Measurements from ENCODE around the gene MSL1. TPM values are rescaled to one million over a fixed set of nuclear protein-coding genes. Genes with fewer than 3 reads are reported as not detected.

MSL1 gene
- total and polyA plus RNA-seq, 2 of the 13 experiments (the other 11 are each of a cell fraction or from before 2014, with no cell fraction given): 63.8 to 88.5 TPM

DNA sequence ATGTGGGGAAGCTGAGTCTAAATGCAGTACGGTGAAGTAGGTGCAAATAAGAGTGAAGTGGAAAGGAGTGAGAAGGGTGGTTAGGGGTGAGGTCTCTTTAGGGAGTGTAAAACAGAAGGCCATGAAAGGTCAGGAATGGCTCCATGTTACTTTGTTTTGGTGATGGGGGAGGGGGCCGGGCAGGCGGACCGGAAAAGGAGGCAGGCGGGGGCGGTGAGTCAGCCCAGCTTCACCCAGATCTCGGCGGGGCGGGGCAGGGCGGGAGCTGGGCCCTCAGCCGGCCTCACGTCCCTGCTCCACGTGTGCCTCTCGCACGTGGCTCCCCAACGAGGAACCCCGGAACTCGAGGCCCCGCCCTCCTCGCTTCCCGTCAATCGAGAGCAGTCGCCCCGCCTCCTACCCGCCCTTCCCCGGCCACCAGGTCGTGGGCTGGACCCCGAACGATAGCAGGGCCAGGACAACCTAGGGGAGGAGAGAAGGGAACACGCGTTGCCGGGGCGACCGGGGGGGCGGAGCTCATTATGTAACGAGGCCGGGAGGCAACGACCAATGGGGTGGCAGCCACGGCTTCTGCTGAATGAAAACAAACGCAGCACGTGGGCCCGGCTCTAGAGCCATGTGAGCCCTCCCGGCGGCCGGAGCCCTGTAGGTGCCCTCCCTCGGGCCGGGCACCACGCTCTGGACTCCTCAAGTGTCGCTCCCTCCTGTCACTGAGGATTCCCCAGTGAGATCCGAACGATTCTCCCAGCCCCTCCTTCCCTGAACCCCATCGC, 22.7 kb upstream of the MSL1 start (continued):
- TF ChIP-seq ZNF30 (CRISPR knock-in tag; IDR thresholded peaks at IDR 0.05): 0 out of 2 replicates have a peak, but pooled peaks have one; percentile 76
- no peak for TF ChIP-seq SMC3 (IDR thresholded peaks at IDR 0.05; ENCODE audit: low read length)
- no peak; the same call in 1 of the 2 replicates for TF ChIP-seq HCFC1 (IDR thresholded peaks at IDR 0.05; ENCODE audit: low read depth, low read length)
- no peak for TF ChIP-seq ZFP36 (IDR thresholded peaks at IDR 0.05; ENCODE audit: borderline replicate concordance, low read depth, low read length, partially characterized antibody)
- no peak for TF ChIP-seq EZH2 (conservative IDR thresholded peaks at IDR 0.05; ENCODE audit: low read depth, low read length)
- TF ChIP-seq MAZ (IDR thresholded peaks at IDR 0.05; ENCODE audit: borderline replicate concordance, low read depth, low read length): peak; percentile 89
- peak; percentile 100 for TF ChIP-seq MAZ (CRISPR knock-in tag; IDR thresholded peaks at IDR 0.05; ENCODE audit: low read depth)
- 0 out of 2 replicates have a peak, but pooled peaks have one; percentile 15 for TF ChIP-seq ZC3H4 (CRISPR knock-in tag; IDR thresholded peaks at IDR 0.05; ENCODE audit: borderline replicate concordance)
- TF ChIP-seq, protein P1, sequence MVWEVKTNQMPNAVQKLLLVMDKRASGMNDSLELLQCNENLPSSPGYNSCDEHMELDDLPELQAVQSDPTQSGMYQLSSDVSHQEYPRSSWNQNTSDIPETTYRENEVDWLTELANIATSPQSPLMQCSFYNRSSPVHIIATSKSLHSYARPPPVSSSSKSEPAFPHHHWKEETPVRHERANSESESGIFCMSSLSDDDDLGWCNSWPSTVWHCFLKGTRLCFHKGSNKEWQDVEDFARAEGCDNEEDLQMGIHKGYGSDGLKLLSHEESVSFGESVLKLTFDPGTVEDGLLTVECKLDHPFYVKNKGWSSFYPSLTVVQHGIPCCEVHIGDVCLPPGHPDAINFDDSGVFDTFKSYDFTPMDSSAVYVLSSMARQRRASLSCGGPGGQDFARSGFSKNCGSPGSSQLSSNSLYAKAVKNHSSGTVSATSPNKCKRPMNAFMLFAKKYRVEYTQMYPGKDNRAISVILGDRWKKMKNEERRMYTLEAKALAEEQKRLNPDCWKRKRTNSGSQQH (CRISPR knock-in tag; IDR thresholded peaks at IDR 0.05; ENCODE audit: low read depth): peak; percentile 87
- TF ChIP-seq, protein P2, sequence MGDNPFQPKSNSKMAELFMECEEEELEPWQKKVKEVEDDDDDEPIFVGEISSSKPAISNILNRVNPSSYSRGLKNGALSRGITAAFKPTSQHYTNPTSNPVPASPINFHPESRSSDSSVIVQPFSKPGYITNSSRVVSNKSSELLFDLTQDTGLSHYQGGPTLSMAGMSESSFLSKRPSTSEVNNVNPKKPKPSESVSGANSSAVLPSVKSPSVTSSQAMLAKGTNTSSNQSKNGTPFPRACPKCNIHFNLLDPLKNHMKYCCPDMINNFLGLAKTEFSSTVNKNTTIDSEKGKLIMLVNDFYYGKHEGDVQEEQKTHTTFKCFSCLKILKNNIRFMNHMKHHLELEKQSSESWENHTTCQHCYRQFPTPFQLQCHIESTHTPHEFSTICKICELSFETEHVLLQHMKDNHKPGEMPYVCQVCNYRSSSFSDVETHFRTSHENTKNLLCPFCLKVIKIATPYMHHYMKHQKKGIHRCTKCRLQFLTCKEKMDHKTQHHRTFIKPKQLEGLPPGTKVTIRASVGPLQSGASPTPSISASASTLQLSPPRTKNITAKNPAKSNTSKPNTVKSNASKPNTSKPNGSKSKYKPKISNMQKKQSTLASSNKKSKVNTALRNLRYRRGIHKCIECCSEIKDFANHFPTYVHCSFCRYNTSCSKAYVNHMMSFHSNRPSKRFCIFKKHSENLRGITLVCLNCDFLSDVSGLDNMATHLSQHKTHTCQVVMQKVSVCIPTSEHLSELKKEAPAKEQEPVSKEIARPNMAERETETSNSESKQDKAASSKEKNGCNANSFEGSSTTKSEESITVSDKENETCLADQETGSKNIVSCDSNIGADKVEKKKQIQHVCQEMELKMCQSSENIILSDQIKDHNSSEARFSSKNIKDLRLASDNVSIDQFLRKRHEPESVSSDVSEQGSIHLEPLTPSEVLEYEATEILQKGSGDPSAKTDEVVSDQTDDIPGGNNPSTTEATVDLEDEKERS (CRISPR knock-in tag; IDR thresholded peaks at IDR 0.05): no peak; the same call in 1 of the 2 replicates
- peak; percentile 98 for TF ChIP-seq DMAP1 (CRISPR knock-in tag; IDR thresholded peaks at IDR 0.05)
- peak; percentile 85; the same call in 1 of the 2 replicates for TF ChIP-seq ZNF816 (CRISPR knock-in tag; IDR thresholded peaks at IDR 0.05; ENCODE audit: borderline replicate concordance)
- TF ChIP-seq HHEX (CRISPR knock-in tag; IDR thresholded peaks at IDR 0.05): 0 out of 2 replicates have a peak, but pooled peaks have one; percentile 31
- peak; percentile 99 for TF ChIP-seq KLF11 (CRISPR knock-in tag; IDR thresholded peaks at IDR 0.05)
- TF ChIP-seq FLYWCH1 (CRISPR knock-in tag; IDR thresholded peaks at IDR 0.05): no peak
- TF ChIP-seq, protein P3, sequence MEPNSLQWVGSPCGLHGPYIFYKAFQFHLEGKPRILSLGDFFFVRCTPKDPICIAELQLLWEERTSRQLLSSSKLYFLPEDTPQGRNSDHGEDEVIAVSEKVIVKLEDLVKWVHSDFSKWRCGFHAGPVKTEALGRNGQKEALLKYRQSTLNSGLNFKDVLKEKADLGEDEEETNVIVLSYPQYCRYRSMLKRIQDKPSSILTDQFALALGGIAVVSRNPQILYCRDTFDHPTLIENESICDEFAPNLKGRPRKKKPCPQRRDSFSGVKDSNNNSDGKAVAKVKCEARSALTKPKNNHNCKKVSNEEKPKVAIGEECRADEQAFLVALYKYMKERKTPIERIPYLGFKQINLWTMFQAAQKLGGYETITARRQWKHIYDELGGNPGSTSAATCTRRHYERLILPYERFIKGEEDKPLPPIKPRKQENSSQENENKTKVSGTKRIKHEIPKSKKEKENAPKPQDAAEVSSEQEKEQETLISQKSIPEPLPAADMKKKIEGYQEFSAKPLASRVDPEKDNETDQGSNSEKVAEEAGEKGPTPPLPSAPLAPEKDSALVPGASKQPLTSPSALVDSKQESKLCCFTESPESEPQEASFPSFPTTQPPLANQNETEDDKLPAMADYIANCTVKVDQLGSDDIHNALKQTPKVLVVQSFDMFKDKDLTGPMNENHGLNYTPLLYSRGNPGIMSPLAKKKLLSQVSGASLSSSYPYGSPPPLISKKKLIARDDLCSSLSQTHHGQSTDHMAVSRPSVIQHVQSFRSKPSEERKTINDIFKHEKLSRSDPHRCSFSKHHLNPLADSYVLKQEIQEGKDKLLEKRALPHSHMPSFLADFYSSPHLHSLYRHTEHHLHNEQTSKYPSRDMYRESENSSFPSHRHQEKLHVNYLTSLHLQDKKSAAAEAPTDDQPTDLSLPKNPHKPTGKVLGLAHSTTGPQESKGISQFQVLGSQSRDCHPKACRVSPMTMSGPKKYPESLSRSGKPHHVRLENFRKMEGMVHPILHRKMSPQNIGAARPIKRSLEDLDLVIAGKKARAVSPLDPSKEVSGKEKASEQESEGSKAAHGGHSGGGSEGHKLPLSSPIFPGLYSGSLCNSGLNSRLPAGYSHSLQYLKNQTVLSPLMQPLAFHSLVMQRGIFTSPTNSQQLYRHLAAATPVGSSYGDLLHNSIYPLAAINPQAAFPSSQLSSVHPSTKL (CRISPR knock-in tag; IDR thresholded peaks at IDR 0.05): peak; percentile 98
- peak; percentile 84; the same call in 1 of the 2 replicates for TF ChIP-seq AKAP8 (CRISPR knock-in tag; IDR thresholded peaks at IDR 0.05)
- TF ChIP-seq ZFP41 (CRISPR knock-in tag; IDR thresholded peaks at IDR 0.05; ENCODE audit: borderline replicate concordance): peak; percentile 71; the same call in 1 of the 2 replicates
- no peak; the same call in 1 of the 2 replicates for TF ChIP-seq KLF15 (CRISPR knock-in tag; IDR thresholded peaks at IDR 0.05; ENCODE audit: borderline replicate concordance)
- TF ChIP-seq ZNF841 (CRISPR knock-in tag; IDR thresholded peaks at IDR 0.05; ENCODE audit: borderline replicate concordance): peak; percentile 26; the same call in 1 of the 2 replicates
- peak; percentile 83 for TF ChIP-seq POGZ (CRISPR knock-in tag; IDR thresholded peaks at IDR 0.05)
